HL-60/S4 treated with phorbol 12-myristate 13-acetate at 8.2 ng/mL for 4 days and 3 days (cell line): ENCODE data around the gene SORBS2.

Experiments
- in situ Hi-C: fragments of 300-500 bp; cut with MboI; formaldehyde crosslinking; loops from 2 replicates; pipeline ENCODE4 v1.15.0; 2022; ENCODE audit warnings: low sequenced_read_pairs

The SORBS2 gene

GRCh38 chr4:185774845-185775680, 36.9 kb downstream of the SORBS2 start:
- in situ Hi-C loops = no loop called here

DNA sequence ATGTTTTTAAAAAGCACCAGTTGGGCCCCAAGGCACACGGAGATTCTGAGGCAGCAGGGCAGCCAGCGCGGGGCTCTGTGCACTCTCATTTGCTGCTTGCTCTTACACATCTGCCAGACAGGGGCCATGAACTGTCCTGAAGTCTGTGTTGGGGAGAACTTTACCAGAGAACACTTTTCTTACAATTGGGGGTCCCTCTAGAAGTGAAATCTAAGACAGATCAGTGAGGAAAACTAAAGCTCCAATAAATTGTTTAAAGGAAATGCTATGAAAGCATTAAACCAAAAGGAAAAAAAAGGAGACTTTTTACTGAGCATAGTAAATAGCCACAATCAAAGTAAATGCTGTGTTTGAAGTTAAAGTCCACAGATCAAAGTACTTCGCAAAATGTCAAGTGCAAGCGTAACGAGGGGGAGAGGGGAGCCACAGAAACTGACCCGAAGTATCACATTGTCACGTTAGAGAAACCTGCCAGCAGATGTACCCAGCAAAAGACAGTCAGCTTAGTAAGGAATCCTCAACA, 37.8 kb downstream of the SORBS2 start:
- in situ Hi-C loops = no loop called here

DNA sequence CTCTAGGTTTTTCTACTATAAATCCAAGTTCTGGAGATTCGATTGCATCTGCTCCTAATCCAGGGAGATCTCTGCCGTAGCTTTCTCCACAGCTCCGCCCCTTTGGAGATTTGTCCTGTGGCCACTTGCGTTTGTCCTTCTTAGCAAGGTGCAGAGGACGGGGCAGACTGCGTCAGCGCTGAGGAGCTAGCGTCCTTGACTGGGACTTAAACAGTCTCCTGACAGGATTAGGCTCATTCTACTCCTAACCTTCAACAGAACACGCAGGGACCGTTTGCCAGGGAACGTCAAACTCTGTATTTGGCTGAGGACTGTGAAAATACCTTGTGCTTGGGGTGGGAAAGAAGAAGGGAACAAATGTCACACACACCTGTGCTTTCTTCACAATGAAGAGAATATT, 38.6 kb downstream of the SORBS2 start:
- in situ Hi-C loops = no loop called here

GRCh38 chr4:185772391-185773093, 39.5 kb downstream of the SORBS2 start:
- in situ Hi-C loops = no loop called here

DNA sequence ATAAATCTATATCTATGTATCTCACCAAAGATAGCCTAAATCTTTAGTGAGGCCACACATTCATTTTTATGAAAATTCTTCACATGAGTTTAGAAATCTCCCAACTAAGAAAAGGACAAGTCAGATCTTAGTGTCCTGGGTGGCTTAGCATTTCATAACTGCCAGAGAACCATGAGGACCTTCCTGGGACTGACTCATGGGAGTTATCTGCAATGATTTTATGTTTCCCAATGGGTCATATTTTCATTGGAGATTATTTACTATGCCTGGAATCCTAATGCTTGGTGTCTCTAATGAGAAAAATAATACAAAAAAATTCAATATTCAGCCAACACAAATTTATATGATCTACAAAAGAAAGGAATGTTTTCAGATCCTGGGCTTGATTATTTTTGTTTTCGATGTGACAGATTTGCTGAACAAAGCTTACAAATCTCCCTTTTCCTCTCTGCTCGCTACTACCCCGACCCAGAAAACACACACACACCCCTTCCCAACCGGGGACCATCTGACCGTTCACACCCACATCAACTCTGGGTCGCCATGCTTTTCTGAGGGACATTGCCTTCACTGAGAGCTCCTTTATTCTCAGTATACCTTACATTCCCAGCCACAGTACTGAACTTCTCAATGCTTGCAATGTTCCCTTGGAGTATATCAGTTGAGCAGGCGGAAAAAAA, 40.1 kb downstream of the SORBS2 start:
- in situ Hi-C loops = no loop called here

GRCh38 chr4:185767528-185767927, 44.5 kb downstream of the SORBS2 start:
- in situ Hi-C loops = no loop called here

GRCh38 chr4:185764876-185765275, 47.1 kb downstream of the SORBS2 start:
- in situ Hi-C loops = no loop called here

DNA sequence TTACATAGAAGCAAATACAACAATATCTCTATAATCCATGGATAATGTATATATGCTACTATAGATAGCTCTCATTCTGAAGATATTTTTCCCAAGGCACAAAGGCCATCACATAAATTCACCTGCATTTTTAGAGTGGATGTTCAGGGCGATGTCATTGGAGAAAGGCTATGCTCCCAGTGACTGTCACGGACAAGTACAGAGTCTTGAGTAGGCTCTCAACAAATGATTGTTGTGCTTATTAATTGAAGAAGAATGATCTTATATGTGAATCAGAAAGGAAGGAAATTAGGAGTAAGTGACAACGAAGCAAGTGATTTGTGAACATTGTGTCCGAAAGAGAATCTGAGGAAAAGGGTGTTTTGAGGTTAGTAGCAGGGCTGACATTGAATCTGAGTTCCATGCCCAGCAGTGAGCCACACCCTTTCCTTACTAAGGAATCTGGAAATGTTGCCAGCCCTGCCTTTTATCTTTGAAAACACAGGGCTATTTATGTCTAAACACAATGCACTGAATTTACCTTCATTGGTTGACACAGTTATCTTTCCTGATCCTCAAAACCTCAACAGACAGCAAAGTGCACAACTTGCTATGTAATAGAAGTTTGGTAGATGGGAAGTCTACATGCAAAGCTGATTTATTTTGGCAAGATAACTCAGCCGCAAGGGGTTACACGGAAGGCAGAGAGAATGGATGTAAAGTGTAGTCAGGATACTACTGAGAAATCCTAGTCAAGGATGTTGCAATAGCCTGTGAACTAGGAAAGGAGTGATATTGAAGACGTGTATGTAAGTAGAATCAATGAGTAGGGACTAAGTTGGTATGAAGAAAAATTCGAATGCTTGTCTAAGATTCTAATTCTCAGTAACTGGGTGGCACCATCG, 50.4 kb downstream of the SORBS2 start:
- in situ Hi-C loops = no loop called here

DNA sequence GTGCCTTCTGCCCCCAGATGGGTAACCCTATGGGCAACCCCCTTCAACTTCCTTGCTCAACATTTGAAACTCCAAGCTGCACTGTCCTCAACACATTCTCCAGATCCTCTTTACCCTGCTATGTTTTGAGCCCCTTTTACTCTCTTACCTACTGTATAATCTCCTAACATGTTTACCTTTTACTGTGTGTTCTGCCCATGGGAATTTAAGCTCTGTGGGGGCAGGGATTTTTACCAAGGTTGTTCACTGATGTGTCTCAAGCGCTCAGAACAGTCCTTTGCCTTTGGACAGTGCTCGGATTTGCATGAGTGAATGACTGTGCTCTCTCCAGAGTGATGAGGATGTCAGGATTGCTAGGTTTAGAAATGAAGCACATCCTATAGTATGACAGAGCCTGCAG, 53.2 kb downstream of the SORBS2 start:
- in situ Hi-C loops = no loop called here

GRCh38 chr4:185755451-185755850, 56.5 kb downstream of the SORBS2 start:
- in situ Hi-C loops = no loop called here

DNA sequence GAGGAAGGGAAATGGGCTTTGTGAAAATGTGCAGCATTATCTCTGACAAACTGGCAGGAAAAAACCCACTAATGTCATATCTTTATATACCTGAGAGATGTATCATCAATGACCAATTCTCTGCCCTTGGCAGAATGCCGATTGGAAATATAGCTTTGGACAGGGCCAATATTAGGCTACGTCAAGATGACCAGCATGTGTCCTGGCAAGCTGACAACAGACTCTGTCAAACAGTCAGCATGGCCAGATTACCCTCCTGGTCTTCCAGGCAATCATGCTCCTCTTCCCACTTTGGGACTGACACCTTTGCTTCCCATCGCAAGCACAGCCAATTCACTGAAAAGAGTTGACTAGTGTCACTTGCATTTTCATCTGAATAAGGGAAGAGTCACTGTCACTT, 57.0 kb downstream of the SORBS2 start:
- in situ Hi-C loops = no loop called here

- in situ Hi-C loops = no loop called here
These were observed 59.1 kb downstream of the SORBS2 start for GRCh38 chr4:185752872-185753271.

GRCh38 chr4:185749858-185750257, 62.1 kb downstream of the SORBS2 start:
- in situ Hi-C loops = no loop called here

DNA sequence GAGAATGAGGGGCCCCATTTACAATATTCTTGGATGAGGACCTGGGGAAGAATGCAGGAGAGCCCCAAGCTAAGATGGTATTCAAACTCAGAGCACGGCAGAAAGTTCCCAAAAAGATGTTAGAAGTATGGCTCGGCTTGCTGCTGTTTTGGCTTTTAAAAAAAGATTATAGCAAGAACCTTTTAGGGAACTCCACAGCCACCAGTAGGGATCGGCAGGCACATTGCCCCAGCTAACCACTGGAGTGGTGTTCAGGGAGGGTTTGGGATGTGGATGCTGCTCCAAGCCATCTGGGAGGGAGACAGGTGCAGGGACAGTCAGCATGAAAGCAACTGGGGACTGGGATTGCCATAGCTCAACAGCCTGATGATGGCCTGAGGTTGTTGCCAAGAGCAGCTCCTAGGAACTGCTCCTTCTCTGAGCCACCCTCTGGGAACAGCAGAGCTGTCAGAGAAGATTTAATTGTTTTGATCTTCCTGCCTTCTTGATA, 63.0 kb downstream of the SORBS2 start:
- in situ Hi-C loops = no loop called here

- in situ Hi-C loops = no loop called here
These were observed 66.1 kb downstream of the SORBS2 start for GRCh38 chr4:185745891-185746290.

DNA sequence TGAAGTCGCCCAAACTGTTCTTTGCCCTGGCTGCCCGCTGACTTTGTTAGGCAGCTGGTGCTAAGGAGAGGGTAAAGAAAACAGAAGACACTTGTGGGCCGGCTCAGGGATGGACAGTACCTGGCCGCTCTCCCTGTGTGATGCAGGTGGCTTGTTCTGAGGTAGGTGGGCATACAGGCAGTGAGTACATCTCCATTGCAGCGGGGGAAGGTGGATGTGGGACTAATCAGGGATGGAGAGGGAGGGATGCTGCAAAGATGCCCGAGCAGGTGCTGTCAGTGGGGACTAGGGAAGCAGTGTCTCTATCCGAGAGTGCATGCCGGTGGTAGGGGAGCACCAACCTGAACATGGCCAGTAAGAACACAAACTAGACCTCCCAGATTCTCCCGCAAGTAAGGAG, 67.0 kb downstream of the SORBS2 start:
- in situ Hi-C loops = no loop called here

- in situ Hi-C loops = no loop called here
These were observed 67.5 kb downstream of the SORBS2 start for GRCh38 chr4:185744488-185744862.

GRCh38 chr4:185743722-185744487, 68.1 kb downstream of the SORBS2 start:
- in situ Hi-C loops = no loop called here

DNA sequence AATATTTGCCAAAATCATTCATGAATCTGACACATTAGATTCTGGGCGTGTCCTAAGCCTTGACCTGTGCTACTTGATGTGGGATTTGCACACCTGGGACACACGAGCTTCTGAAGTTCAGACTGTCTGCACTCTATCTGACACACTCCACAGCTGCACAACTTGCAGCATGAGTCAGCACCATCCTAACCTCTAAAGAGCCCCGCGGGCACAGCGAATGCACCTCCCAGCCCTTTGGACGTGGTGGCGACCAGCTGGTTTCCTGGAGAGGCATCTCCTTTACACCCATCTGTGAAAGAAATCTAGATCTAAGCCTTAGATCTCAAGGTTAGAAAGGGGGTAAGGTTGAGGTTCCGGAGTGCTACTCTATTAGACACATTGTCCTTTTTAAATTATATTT, 69.2 kb downstream of the SORBS2 start:
- in situ Hi-C loops = no loop called here

DNA sequence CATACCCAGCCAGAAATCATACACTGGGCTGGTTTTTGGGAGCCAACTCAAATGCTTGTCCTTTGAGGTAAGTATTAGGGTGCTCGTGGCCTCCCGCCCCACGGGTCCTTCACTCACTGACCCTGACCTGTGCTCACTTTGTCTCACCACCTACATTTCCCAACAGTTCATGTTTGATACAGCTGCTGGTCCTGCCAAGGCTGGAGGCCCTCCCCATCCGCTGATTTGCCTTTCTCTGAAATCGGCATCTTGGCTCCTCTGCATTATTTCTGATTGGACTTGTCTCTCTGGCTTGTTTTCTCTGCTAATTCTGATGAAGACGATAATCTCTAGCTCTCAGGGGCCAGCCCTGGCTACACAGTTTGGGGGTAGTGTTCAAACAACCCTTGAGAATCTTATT, 70.2 kb downstream of the SORBS2 start:
- in situ Hi-C loops = no loop called here
